ENCODE data around the gene TESK2. TPM values are rescaled to one million over a fixed set of nuclear protein-coding genes. Genes with fewer than 3 reads are reported as not detected.
"Not testable (repeated sequence)": the region's sequence is repeated elsewhere in the genome, so short reads cannot be mapped to it uniquely, and the experiment has no call there.

Gene TESK2
- total and polyA plus RNA-seq, 11 donors: 0.50 to 4.7 (median 1.5) TPM

DNA sequence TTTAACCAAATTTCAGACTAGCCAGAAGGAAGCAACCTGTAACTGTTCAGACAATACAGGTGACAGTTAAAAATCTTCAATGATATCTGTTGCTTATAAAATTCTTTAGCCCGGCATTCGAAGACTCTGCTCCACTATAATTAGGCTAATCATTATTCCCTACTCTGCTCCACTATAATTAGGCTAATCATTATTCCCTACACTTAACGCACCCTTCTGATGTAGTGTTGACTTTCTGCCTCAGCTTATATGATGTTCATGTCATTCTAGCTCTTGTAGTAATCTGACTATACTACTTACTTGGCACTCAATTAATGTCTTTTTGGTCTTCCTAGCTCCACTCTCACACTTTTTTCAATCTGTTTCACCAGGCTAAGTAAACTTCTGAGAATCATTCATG lies 13.3 kb downstream of the TESK2 start:
- H3K36me3 ChIP-seq: no peaks in the 10 kb centered on the region
- no peak overlapping the region for H3K27ac ChIP-seq
- WGBS, 4 donors: 93 to 96% (median 94%) methylated on average over 3 of the region's 3 CpGs
- no peak overlapping the region for H3K4me3 ChIP-seq
- no peak for TF ChIP-seq POLR2A (IDR thresholded peaks at IDR 0.05)
- TF ChIP-seq, protein P1, sequence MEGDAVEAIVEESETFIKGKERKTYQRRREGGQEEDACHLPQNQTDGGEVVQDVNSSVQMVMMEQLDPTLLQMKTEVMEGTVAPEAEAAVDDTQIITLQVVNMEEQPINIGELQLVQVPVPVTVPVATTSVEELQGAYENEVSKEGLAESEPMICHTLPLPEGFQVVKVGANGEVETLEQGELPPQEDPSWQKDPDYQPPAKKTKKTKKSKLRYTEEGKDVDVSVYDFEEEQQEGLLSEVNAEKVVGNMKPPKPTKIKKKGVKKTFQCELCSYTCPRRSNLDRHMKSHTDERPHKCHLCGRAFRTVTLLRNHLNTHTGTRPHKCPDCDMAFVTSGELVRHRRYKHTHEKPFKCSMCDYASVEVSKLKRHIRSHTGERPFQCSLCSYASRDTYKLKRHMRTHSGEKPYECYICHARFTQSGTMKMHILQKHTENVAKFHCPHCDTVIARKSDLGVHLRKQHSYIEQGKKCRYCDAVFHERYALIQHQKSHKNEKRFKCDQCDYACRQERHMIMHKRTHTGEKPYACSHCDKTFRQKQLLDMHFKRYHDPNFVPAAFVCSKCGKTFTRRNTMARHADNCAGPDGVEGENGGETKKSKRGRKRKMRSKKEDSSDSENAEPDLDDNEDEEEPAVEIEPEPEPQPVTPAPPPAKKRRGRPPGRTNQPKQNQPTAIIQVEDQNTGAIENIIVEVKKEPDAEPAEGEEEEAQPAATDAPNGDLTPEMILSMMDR (IDR thresholded peaks at IDR 0.05): no peak
- DNase-seq (no peak), ATAC-seq (no peak)
- no peaks in the 10 kb centered on the region for H3K9me3 ChIP-seq
- intact Hi-C loops (cut with DNase I): no loop called here
- no peaks in the 10 kb centered on the region for H3K27me3 ChIP-seq
- H3K4me1 ChIP-seq: peaks cover 0 to 7% (median 0%) of the 10 kb centered on the region in 12 donors

DNA sequence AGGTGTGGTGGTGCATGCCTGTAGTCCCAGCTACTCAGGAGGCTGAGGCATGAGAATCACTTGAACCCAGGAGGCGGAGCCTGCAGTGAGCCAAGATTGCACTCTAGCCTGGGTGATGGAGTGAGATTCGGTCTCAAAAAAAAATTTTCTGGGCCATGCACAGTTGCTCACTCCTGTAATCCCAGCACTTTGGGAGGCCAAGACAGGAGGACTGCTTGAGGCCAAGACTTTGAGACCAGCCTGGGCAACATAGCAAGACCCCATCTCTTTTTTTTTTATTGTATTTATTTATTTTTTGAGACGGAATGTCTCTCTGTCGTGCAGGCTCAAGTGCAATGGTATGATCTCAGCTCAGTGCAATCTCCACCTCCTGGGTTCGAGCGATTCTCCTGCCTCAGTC lies 16.8 kb downstream of the TESK2 start:
- H3K27ac ChIP-seq; H3K4me1 ChIP-seq; H3K9me3 ChIP-seq; intact Hi-C loops (cut with DNase I); ATAC-seq; H3K36me3 ChIP-seq; H3K4me3 ChIP-seq; H3K27me3 ChIP-seq; DNase-seq: not testable (repeated sequence)
- 87 to 98% (median 97%) methylated on average over 6 of the region's 6 CpGs for WGBS, 4 donors

DNA sequence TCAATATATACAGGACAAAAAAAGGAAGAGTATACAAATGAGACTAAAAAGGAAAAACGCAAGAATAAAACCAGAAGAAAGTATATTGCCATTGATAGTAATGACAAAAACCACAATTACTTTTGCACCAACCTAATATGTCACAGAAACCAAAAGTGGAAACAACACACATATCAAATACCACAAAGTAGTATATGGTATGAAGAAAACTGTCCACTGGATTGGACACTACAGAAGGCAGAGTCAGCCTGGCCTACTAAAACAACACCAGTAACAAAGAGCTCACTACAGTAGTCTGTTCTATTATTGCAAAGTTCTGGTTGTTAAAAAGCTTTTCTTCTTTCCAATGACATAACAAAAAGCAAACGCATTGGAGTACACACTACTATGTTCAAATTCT lies 17.7 kb downstream of the TESK2 start:
- TF ChIP-seq, protein P1 (IDR thresholded peaks at IDR 0.05): no peak
- no peak for TF ChIP-seq POLR2A (IDR thresholded peaks at IDR 0.05)
- WGBS, 4 donors: 89 to 97% (median 95%) methylated on average over 2 of the region's 2 CpGs
- no peaks in the 10 kb centered on the region for H3K9me3 ChIP-seq
- ATAC-seq: no peak
- no peaks in the 10 kb centered on the region for H3K4me1 ChIP-seq
- no peak overlapping the region for H3K4me3 ChIP-seq
- H3K36me3 ChIP-seq: no peaks in the 10 kb centered on the region
- no peak for DNase-seq
- no peaks in the 10 kb centered on the region for H3K27me3 ChIP-seq
- intact Hi-C loops (cut with DNase I): no loop called here
- H3K27ac ChIP-seq: no peak overlapping the region

DNA sequence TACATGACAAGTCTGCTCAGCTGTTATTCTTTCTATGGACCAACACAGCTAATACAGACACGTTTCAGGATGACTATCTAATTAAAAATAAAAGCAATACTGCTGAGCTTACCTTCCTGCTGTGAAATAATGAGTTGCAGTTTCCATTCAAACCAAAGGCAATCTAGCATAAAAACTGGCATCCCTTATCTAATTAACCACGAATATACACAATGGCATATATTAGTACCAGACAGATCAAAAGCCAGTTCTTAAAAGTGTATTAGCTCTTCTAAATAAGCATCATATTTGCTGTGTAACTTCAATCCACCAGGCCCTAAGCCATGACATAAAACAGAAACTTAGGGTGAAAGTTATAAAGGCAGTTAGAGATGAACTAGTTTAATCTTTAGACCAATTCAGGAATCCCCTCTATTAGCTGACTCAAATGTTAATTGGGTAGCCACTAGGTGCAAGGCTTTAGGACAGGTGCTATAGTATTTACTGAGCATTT lies 20.6 kb downstream of the TESK2 start:
- Histone ChIP-seq H3K27ac (no peak overlapping the region), H3K9me3 (no peaks in the 10 kb centered on the region), H3K36me3 (no peaks in the 10 kb centered on the region), H3K4me3 (no peak overlapping the region), H3K4me1 (no peaks in the 10 kb centered on the region), H3K27me3 (no peaks in the 10 kb centered on the region)
- 59 to 83% (median 63%) methylated on average over 2 of the region's 2 CpGs for WGBS, 4 donors
- DNase-seq (no peak), ATAC-seq (no peak)
- intact Hi-C loops (cut with DNase I): no loop called here
- TF ChIP-seq, protein P1 (IDR thresholded peaks at IDR 0.05): no peak
- TF ChIP-seq POLR2A (IDR thresholded peaks at IDR 0.05): no peak

DNA sequence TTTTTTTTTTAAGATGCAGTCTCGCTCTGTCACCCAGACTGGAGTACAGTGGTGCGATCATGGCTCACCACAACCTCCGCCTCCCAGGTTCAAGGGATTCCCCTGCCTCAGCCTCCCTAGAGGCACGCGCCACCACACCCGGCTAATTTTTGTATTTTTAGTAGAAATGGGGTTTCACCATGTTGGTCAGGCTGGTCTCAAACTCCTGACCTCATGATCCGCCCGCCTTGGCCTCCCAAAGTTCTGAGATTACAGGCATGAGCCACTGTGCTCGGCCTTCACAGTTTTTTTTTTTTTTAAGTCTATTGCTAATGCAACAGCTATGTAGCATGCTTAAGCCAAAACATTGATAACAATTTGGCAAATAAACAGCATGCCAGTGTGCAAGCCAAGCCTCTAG lies 23.6 kb downstream of the TESK2 start:
- 92 to 94% (median 93%) methylated on average over 9 of the region's 9 CpGs for WGBS, 4 donors
- H3K27ac ChIP-seq; DNase-seq; H3K27me3 ChIP-seq; H3K4me1 ChIP-seq; H3K4me3 ChIP-seq; intact Hi-C loops (cut with DNase I); H3K36me3 ChIP-seq; H3K9me3 ChIP-seq; ATAC-seq: not testable (repeated sequence)

Measured in heart left ventricle (tissue), 16 donors.